Type B pancreatic cell (in vitro differentiated cells): Measurements from ENCODE around the gene MICALL2. TPM values are rescaled to one million over a fixed set of nuclear protein-coding genes. Genes with fewer than 3 reads are reported as not detected.

ENCODE experiments used
- DNase-seq: peaks from one replicate; pipeline ENCODE4 v3.0.0; 2021; ENCODE audit warnings: mixed read lengths; ENCODE audit not compliant: unreplicated experiment; ENCODE audit errors: extremely low spot score
- H3K27ac Mint-ChIP-seq: 2 replicates; pipeline ENCODE4 v1.8.0; 2021; ENCODE audit warnings: mild to moderate bottlenecking, mixed read lengths
- H3K27me3 Mint-ChIP-seq: 2 replicates; pipeline ENCODE4 v1.8.0; 2021; ENCODE audit warnings: mixed read lengths
- H3K36me3 Mint-ChIP-seq: 2 replicates; pipeline ENCODE4 v1.8.0; 2021; ENCODE audit warnings: mixed read lengths
- H3K4me1 Mint-ChIP-seq: one replicate; pipeline ENCODE4 v1.8.0; 2021; ENCODE audit warnings: mixed read lengths; ENCODE audit not compliant: unreplicated experiment
- H3K4me3 Mint-ChIP-seq: 2 replicates; pipeline ENCODE4 v1.8.0; 2021; ENCODE audit warnings: mild to moderate bottlenecking, mixed read lengths
- H3K9me3 Mint-ChIP-seq: 2 replicates; pipeline ENCODE4 v1.8.0; 2021; ENCODE audit warnings: mixed read lengths
- total RNA-seq: library from RNA; stranded (reverse); gene quantifications from 2 replicates; pipeline ENCODE4 v1.2.1, GENCODE V29; 2021; ENCODE audit warnings: low replicate concordance
- TF ChIP-seq, protein P1 (sequence below): fragments of 200-600 bp; sonication (generic); conservative IDR thresholded peaks from 2 replicates; pipeline ENCODE4 v1.5.0; 2021; ENCODE audit warnings: antibody characterized with exemption, mild to moderate bottlenecking

MICALL2 gene
- total RNA-seq, 1 donor from 2014 or later: 12.3 TPM

DNA sequence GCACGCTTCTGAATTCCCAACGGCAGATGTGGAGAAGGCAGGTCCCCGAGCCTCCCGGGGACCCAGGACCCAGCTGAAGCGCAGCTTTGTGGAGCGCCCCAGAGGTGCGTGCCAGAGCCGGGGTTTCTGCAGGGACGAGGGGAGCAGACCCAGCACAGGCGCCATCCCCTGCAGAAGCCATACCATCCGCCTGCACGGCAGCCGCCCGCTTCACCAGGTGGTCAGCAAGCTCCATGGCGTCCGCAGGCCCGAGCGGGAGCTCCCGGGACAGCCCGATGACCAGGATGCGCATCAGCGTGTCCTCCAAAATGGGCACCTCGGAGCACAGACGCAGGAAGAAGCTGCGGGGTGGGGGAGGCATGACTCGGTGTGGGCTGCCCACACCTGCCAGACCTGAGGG is 34.3 kb upstream of the MICALL2 start:
- no peaks in the 10 kb centered on the region for H3K9me3 Mint-ChIP-seq
- H3K27ac Mint-ChIP-seq: no peak overlapping the region
- TF ChIP-seq, protein P1, sequence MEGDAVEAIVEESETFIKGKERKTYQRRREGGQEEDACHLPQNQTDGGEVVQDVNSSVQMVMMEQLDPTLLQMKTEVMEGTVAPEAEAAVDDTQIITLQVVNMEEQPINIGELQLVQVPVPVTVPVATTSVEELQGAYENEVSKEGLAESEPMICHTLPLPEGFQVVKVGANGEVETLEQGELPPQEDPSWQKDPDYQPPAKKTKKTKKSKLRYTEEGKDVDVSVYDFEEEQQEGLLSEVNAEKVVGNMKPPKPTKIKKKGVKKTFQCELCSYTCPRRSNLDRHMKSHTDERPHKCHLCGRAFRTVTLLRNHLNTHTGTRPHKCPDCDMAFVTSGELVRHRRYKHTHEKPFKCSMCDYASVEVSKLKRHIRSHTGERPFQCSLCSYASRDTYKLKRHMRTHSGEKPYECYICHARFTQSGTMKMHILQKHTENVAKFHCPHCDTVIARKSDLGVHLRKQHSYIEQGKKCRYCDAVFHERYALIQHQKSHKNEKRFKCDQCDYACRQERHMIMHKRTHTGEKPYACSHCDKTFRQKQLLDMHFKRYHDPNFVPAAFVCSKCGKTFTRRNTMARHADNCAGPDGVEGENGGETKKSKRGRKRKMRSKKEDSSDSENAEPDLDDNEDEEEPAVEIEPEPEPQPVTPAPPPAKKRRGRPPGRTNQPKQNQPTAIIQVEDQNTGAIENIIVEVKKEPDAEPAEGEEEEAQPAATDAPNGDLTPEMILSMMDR: no peak
- H3K27me3 Mint-ChIP-seq: no peaks in the 10 kb centered on the region
- H3K4me3 Mint-ChIP-seq: no peak overlapping the region
- H3K4me1 Mint-ChIP-seq: no peaks in the 10 kb centered on the region
- DNase-seq: no peak
- H3K36me3 Mint-ChIP-seq: peaks cover 6% of the 10 kb centered on the region

DNA sequence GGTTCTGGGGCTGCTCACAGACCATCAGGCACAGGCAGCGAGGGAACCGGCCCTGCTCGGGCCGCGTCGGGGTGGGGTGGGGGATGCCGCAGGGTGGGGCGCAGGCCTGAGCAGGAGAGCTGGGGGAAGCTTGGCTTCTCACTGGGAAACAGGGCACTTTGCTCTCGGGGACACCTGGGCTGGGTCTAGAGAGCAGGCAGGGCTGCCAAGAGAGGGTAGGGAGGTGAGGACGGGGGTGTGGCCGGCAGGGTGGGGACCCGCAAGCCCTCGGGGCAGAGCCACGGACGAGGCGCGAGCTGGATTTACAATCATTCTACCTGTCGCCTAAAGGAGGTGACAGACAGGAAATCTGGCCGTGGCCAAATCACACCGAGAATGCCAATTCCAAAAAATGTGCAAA is 33.9 kb upstream of the MICALL2 start:
- Mint-ChIP-seq H3K4me1 (no peaks in the 10 kb centered on the region), H3K9me3 (no peaks in the 10 kb centered on the region), H3K36me3 (peaks cover 6% of the 10 kb centered on the region), H3K4me3 (no peak overlapping the region), H3K27me3 (no peaks in the 10 kb centered on the region), H3K27ac (no peak overlapping the region)
- DNase-seq: no peak
- TF ChIP-seq, protein P1: no peak

DNA sequence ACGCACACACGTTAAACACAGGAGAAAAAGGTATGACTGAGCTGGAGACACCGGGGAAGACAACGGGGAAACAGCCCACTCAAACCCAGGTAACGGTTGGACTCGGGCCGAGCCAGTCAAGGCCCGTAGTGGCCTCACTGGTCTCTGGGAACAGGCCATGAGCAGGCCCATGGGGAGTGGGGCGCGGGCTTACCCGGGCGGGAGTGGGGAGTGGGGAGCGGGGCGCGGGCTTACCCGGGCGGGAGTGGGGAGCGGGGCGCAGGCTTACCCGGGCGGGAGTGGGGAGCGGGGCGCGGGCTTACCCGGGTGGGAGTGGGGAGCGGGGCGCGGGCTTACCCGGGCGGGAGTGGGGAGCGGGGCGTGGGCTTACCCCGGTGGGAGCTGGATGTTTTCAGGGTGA is 33.4 kb upstream of the MICALL2 start:
- no peak for DNase-seq
- Mint-ChIP-seq H3K36me3 (peaks cover 6% of the 10 kb centered on the region), H3K27ac (no peak overlapping the region), H3K27me3 (no peaks in the 10 kb centered on the region), H3K9me3 (no peaks in the 10 kb centered on the region), H3K4me1 (no peaks in the 10 kb centered on the region), H3K4me3 (no peak overlapping the region)
- TF ChIP-seq, protein P1: no peak

DNA sequence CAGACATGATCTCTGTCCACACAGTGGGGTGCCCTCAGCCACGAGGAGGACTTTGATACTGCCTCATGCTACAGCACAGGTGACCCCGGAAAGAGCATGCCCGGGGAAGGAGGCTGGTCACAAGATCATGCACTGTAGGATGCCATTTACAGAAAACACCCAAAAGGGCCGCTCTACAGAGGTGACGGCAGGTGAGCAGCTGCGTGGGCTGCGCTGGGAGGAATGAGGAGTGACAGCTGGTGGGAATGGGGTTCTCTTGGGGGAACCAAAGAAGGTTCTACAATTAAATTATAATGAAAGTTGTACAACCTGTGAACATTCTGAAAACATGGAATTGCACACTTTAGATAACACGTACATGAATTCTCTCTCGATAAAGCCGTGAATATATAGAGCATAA is 33.0 kb upstream of the MICALL2 start:
- no peaks in the 10 kb centered on the region for H3K4me1 Mint-ChIP-seq
- no peak overlapping the region for H3K27ac Mint-ChIP-seq
- H3K36me3 Mint-ChIP-seq: peaks cover 6% of the 10 kb centered on the region
- no peaks in the 10 kb centered on the region for H3K9me3 Mint-ChIP-seq
- no peak for DNase-seq
- H3K4me3 Mint-ChIP-seq: no peak overlapping the region
- H3K27me3 Mint-ChIP-seq: no peaks in the 10 kb centered on the region
- TF ChIP-seq, protein P1: no peak

DNA sequence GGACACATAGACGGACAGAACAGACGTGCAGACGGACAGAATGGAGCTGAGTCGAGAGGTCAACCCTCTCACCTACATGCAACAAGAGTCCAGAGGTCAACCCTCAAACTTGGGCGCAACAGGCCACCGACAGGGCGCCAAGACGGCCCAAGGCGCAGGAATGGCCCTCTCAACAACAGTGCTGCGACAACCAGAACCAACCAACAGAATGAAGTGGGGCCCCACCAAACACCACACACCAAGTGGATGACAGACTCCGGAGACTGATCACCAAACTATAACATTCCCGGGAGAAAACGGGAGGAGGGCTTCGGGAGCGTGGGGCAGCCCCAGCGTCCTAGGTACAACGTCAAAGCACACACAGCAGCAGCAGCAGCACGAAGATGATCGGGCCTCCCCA is 31.6 kb upstream of the MICALL2 start:
- no peak for DNase-seq
- H3K27ac Mint-ChIP-seq: no peak overlapping the region
- H3K36me3 Mint-ChIP-seq: peaks cover 6% of the 10 kb centered on the region
- H3K4me3 Mint-ChIP-seq: no peak overlapping the region
- H3K9me3 Mint-ChIP-seq: no peaks in the 10 kb centered on the region
- no peaks in the 10 kb centered on the region for H3K27me3 Mint-ChIP-seq
- TF ChIP-seq, protein P1: no peak
- H3K4me1 Mint-ChIP-seq: no peaks in the 10 kb centered on the region

DNA sequence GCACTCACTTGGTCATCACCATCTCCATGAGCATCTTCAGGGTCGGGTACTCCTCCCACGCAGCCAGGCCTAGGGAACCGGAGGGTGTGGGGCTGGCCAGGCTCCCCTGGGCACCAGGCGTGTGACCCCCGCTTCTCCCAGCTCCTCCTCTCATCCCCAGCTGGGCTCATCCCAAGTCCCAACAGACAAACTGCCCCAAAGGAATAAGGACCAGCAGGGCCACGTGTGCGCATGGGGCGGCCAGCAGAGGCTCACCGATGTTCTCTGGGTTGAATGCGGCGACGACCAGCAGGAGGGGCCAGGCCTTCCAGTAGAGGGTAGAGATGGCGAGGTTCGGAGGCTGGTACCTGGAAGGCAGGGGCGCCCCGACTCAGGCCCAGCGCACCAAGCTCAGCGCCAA is 30.1 kb upstream of the MICALL2 start:
- no peak for DNase-seq
- peaks cover 6% of the 10 kb centered on the region for H3K36me3 Mint-ChIP-seq
- no peaks in the 10 kb centered on the region for H3K9me3 Mint-ChIP-seq
- no peak overlapping the region for H3K27ac Mint-ChIP-seq
- TF ChIP-seq, protein P1: no peak
- H3K27me3 Mint-ChIP-seq: no peaks in the 10 kb centered on the region
- no peaks in the 10 kb centered on the region for H3K4me1 Mint-ChIP-seq
- no peak overlapping the region for H3K4me3 Mint-ChIP-seq
